ENCODE data around the gene HS2ST1. TPM values are rescaled to one million over a fixed set of nuclear protein-coding genes. Genes with fewer than 3 reads are reported as not detected.

Gene HS2ST1
- total and polyA plus RNA-seq, 2 experiments from 2014 or later, result 6.7 to 17.1 TPM

DNA sequence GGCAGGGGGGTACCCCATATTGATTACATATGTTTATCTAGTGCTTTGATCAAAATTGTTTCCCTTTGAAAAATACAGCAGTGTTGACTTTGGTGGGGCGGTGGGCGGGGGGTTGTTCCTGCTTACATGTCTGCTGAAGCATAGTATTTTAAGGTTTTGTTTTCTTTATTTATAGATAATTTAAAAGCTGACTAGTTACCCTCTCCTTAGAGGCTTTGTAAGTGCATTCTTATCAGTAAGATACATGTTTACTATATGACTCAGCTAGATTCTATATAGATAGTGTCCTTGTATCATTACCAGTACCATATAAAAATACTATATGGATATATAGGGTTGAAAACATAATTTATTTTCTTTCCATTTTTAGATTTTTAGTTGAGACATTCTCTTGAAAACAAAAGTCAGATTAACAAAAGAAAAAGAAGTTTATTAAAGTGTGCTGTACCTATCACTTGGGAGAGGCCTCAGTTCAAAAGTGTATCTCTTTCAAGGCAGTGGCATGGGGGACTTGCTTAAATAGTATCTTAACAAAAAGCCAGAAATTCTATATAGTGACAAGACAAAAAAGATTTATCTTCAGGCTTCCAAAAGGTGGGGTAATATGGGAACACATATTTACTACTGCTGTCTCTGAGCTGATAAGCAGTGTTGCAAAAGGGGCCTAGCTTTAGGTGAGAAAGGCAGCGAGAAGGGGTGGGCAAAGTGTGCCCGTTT, 79.0 kb downstream of the HS2ST1 start:
- no peak overlapping the region for H3K27ac ChIP-seq (ENCODE audit: low read depth)
- peaks cover 62% of the 10 kb centered on the region for H3K79me2 ChIP-seq (replicated peaks; ENCODE audit: insufficient read depth)
- peaks cover 17% of the 10 kb centered on the region for H4K20me1 ChIP-seq (replicated peaks; ENCODE audit: insufficient read depth)
- no peaks in the 10 kb centered on the region for H3K36me3 ChIP-seq (ENCODE audit: insufficient read depth)
- H2AFZ ChIP-seq, result no peak overlapping the region
- Mint-ChIP-seq H3K4me3 (no peak overlapping the region), H3K27me3 (ENCODE audit: insufficient read depth, low read depth, poor library complexity) (peaks cover 3% of the 10 kb centered on the region), H3K36me3 (ENCODE audit: low read depth) (no peaks in the 10 kb centered on the region; the same call in 2 of the 3 replicates), H3K9me3 (no peaks in the 10 kb centered on the region), H3K4me1 (peaks cover 41% of the 10 kb centered on the region), H3K27ac (no peak overlapping the region)
- H3K9me2 ChIP-seq (ENCODE audit: insufficient read depth), result no peaks in the 10 kb centered on the region
- no peak overlapping the region for H3K4me2 ChIP-seq
- DNase-seq (ENCODE audit: low spot score) (no peak), ATAC-seq (no peak)
- H3F3A ChIP-seq (replicated peaks; ENCODE audit: low read depth), result no peaks in the 10 kb centered on the region
- peaks cover 14% of the 10 kb centered on the region for H3K4me1 ChIP-seq (ENCODE audit: insufficient read depth)
- no peaks in the 10 kb centered on the region for H3K27me3 ChIP-seq (ENCODE audit: insufficient read depth)
- H3K4me3 ChIP-seq, result no peak overlapping the region
- TF ChIP-seq ZNF114 (CRISPR knock-in tag; IDR thresholded peaks at IDR 0.05), result no peak
- TF ChIP-seq, protein P1, sequence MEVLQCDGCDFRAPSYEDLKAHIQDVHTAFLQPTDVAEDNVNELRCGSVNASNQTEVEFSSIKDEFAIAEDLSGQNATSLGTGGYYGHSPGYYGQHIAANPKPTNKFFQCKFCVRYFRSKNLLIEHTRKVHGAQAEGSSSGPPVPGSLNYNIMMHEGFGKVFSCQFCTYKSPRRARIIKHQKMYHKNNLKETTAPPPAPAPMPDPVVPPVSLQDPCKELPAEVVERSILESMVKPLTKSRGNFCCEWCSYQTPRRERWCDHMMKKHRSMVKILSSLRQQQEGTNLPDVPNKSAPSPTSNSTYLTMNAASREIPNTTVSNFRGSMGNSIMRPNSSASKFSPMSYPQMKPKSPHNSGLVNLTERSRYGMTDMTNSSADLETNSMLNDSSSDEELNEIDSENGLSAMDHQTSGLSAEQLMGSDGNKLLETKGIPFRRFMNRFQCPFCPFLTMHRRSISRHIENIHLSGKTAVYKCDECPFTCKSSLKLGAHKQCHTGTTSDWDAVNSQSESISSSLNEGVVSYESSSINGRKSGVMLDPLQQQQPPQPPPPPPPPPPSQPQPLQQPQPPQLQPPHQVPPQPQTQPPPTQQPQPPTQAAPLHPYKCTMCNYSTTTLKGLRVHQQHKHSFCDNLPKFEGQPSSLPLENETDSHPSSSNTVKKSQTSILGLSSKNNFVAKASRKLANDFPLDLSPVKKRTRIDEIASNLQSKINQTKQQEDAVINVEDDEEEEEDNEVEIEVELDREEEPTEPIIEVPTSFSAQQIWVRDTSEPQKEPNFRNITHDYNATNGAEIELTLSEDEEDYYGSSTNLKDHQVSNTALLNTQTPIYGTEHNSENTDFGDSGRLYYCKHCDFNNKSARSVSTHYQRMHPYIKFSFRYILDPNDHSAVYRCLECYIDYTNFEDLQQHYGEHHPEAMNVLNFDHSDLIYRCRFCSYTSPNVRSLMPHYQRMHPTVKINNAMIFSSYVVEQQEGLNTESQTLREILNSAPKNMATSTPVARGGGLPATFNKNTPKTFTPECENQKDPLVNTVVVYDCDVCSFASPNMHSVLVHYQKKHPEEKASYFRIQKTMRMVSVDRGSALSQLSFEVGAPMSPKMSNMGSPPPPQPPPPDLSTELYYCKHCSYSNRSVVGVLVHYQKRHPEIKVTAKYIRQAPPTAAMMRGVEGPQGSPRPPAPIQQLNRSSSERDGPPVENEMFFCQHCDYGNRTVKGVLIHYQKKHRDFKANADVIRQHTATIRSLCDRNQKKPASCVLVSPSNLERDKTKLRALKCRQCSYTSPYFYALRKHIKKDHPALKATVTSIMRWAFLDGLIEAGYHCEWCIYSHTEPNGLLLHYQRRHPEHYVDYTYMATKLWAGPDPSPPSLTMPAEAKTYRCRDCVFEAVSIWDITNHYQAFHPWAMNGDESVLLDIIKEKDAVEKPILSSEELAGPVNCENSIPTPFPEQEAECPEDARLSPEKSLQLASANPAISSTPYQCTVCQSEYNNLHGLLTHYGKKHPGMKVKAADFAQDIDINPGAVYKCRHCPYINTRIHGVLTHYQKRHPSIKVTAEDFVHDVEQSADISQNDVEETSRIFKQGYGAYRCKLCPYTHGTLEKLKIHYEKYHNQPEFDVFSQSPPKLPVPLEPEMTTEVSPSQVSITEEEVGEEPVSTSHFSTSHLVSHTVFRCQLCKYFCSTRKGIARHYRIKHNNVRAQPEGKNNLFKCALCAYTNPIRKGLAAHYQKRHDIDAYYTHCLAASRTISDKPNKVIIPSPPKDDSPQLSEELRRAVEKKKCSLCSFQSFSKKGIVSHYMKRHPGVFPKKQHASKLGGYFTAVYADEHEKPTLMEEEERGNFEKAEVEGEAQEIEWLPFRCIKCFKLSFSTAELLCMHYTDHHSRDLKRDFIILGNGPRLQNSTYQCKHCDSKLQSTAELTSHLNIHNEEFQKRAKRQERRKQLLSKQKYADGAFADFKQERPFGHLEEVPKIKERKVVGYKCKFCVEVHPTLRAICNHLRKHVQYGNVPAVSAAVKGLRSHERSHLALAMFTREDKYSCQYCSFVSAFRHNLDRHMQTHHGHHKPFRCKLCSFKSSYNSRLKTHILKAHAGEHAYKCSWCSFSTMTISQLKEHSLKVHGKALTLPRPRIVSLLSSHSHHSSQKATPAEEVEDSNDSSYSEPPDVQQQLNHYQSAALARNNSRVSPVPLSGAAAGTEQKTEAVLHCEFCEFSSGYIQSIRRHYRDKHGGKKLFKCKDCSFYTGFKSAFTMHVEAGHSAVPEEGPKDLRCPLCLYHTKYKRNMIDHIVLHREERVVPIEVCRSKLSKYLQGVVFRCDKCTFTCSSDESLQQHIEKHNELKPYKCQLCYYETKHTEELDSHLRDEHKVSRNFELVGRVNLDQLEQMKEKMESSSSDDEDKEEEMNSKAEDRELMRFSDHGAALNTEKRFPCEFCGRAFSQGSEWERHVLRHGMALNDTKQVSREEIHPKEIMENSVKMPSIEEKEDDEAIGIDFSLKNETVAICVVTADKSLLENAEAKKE (CRISPR knock-in tag; IDR thresholded peaks at IDR 0.05), result no peak
- no peak for TF ChIP-seq EZH2 (IDR thresholded peaks at IDR 0.05; ENCODE audit: low read depth, unreplicated experiment)
- no peak for TF ChIP-seq ZNF331 (CRISPR knock-in tag; IDR thresholded peaks at IDR 0.05; ENCODE audit: low read depth)
- TF ChIP-seq STAT1 (IDR thresholded peaks at IDR 0.05; ENCODE audit: unreplicated experiment), result no peak
- TF ChIP-seq, protein P2, sequence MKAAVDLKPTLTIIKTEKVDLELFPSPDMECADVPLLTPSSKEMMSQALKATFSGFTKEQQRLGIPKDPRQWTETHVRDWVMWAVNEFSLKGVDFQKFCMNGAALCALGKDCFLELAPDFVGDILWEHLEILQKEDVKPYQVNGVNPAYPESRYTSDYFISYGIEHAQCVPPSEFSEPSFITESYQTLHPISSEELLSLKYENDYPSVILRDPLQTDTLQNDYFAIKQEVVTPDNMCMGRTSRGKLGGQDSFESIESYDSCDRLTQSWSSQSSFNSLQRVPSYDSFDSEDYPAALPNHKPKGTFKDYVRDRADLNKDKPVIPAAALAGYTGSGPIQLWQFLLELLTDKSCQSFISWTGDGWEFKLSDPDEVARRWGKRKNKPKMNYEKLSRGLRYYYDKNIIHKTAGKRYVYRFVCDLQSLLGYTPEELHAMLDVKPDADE (IDR thresholded peaks at IDR 0.05), result no peak
- TF ChIP-seq, protein P3, sequence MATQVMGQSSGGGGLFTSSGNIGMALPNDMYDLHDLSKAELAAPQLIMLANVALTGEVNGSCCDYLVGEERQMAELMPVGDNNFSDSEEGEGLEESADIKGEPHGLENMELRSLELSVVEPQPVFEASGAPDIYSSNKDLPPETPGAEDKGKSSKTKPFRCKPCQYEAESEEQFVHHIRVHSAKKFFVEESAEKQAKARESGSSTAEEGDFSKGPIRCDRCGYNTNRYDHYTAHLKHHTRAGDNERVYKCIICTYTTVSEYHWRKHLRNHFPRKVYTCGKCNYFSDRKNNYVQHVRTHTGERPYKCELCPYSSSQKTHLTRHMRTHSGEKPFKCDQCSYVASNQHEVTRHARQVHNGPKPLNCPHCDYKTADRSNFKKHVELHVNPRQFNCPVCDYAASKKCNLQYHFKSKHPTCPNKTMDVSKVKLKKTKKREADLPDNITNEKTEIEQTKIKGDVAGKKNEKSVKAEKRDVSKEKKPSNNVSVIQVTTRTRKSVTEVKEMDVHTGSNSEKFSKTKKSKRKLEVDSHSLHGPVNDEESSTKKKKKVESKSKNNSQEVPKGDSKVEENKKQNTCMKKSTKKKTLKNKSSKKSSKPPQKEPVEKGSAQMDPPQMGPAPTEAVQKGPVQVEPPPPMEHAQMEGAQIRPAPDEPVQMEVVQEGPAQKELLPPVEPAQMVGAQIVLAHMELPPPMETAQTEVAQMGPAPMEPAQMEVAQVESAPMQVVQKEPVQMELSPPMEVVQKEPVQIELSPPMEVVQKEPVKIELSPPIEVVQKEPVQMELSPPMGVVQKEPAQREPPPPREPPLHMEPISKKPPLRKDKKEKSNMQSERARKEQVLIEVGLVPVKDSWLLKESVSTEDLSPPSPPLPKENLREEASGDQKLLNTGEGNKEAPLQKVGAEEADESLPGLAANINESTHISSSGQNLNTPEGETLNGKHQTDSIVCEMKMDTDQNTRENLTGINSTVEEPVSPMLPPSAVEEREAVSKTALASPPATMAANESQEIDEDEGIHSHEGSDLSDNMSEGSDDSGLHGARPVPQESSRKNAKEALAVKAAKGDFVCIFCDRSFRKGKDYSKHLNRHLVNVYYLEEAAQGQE (IDR thresholded peaks at IDR 0.05; ENCODE audit: unreplicated experiment), result no peak
- TF ChIP-seq JUNB (IDR thresholded peaks at IDR 0.05; ENCODE audit: unreplicated experiment), result no peak
- TF ChIP-seq, protein P4, sequence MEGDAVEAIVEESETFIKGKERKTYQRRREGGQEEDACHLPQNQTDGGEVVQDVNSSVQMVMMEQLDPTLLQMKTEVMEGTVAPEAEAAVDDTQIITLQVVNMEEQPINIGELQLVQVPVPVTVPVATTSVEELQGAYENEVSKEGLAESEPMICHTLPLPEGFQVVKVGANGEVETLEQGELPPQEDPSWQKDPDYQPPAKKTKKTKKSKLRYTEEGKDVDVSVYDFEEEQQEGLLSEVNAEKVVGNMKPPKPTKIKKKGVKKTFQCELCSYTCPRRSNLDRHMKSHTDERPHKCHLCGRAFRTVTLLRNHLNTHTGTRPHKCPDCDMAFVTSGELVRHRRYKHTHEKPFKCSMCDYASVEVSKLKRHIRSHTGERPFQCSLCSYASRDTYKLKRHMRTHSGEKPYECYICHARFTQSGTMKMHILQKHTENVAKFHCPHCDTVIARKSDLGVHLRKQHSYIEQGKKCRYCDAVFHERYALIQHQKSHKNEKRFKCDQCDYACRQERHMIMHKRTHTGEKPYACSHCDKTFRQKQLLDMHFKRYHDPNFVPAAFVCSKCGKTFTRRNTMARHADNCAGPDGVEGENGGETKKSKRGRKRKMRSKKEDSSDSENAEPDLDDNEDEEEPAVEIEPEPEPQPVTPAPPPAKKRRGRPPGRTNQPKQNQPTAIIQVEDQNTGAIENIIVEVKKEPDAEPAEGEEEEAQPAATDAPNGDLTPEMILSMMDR (conservative IDR thresholded peaks at IDR 0.05; ENCODE audit: low read depth in 2 of 2), result no peak
- no peak for TF ChIP-seq NANOG (IDR thresholded peaks at IDR 0.05; ENCODE audit: borderline replicate concordance)
- TF ChIP-seq EZH2phosphoT487 (IDR thresholded peaks at IDR 0.05; ENCODE audit: unreplicated experiment), result no peak
- TF ChIP-seq POLR2AphosphoS5 (IDR thresholded peaks at IDR 0.05; ENCODE audit: low read depth), result no peak
- no peak for TF ChIP-seq CREB1 (CRISPR knock-in tag; IDR thresholded peaks at IDR 0.05; ENCODE audit: low read depth)
